KMS-11 (cell line): ENCODE measurements around the gene ASGR1.

Experiments used
- H2AFZ ChIP-seq: fragments of 200-600 bp; sonication (generic); 2 replicates; pipeline ENCODE4 v1.6.1; 2016; ENCODE audit warnings: antibody characterized with exemption, mixed run types, low read depth
- H3K27ac ChIP-seq: fragments of 200-600 bp; sonication (generic); 2 replicates; pipeline ENCODE4 v1.6.1; 2016; ENCODE audit warnings: mild to moderate bottlenecking, mixed run types
- H3K27me3 ChIP-seq: fragments of 200-600 bp; sonication (generic); 2 replicates; pipeline ENCODE4 v1.6.1; 2017; ENCODE audit warnings: mild to moderate bottlenecking, low read depth, mixed run types, moderate library complexity; ENCODE audit not compliant: insufficient read depth
- H3K36me3 ChIP-seq: fragments of 200-600 bp; sonication (generic); 2 replicates; pipeline ENCODE4 v1.6.1; 2017; ENCODE audit warnings: mild to moderate bottlenecking, mixed run types; ENCODE audit not compliant: insufficient read depth
- H3K4me1 ChIP-seq: fragments of 200-600 bp; sonication (generic); 2 replicates; pipeline ENCODE4 v1.6.1; 2016; ENCODE audit warnings: mild to moderate bottlenecking, low read depth, mixed run types; ENCODE audit not compliant: poor library complexity, severe bottlenecking
- H3K4me2 ChIP-seq: fragments of 200-600 bp; sonication (generic); 2 replicates; pipeline ENCODE4 v1.7.0; 2016; ENCODE audit warnings: mild to moderate bottlenecking, mixed run types
- H3K4me3 ChIP-seq: fragments of 200-600 bp; sonication (generic); IDR thresholded peaks from 2 replicates; pipeline ENCODE4 v1.6.1; 2017; ENCODE audit warnings: low read depth, low read length, mixed read lengths; ENCODE audit not compliant: insufficient read depth
- H3K79me2 ChIP-seq: fragments of 200-600 bp; sonication (generic); 2 replicates; pipeline ENCODE4 v1.6.1; 2016; ENCODE audit warnings: low read depth, mixed run types; ENCODE audit not compliant: insufficient read depth
- H3K9ac ChIP-seq: fragments of 200-600 bp; sonication (generic); 2 replicates; pipeline ENCODE4 v1.6.1; 2016; ENCODE audit warnings: mild to moderate bottlenecking, mixed run types
- H4K20me1 ChIP-seq: fragments of 200-600 bp; sonication (generic); 2 replicates; pipeline ENCODE4 v1.6.1; 2016; ENCODE audit warnings: mild to moderate bottlenecking, mixed run types; ENCODE audit not compliant: insufficient read depth
- CTCF ChIP-seq: fragments of 200-600 bp; sonication (generic); conservative IDR thresholded peaks from 2 replicates; pipeline ENCODE4 v1.6.1; 2017; ENCODE audit warnings: low read depth, mild to moderate bottlenecking, antibody characterized with exemption, low read length, moderate library complexity, mixed read lengths

The ASGR1 gene

DNA sequence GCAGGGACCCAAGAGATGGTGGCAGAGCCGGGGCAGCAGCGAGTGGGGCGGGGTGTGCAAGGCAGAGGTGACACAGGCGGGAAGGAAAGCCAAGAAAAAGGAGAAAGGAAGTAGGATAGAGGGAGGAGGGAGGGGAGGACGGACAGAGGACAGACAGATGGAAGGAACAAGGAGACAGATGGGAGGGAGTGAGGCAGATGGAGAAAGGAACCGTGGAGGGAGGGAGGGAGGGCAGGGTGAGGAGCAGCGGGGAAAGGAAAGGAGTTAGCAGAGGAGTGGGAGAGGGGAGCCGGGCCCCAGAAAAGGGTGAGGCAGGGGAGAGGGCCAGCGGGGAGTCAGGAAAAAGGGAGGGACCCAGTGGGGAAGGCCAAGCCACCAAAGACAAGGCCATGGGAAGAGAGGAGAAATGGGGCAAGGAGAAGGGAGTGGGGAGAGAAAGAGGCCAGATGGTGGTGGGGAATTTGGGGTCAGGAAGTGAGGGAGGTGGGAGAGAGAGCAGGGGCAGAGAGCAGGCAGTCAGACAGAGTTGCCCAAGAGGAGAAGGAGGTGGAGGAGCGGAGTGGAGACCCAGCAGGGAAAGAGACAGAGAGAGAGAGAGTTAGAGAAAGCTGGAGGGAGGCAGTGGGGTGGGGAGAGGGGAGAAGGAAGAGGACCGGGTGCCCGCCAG is 13.2 kb upstream of the ASGR1 start:
- Histone ChIP-seq H3K79me2 (no peaks in the 10 kb centered on the region), H3K4me3 (no peak overlapping the region), H3K27me3 (no peaks in the 10 kb centered on the region), H3K36me3 (no peaks in the 10 kb centered on the region), H4K20me1 (no peaks in the 10 kb centered on the region), H3K4me1 (no peaks in the 10 kb centered on the region), H3K9ac (no peak overlapping the region), H3K27ac (no peak overlapping the region), H3K4me2 (no peak overlapping the region), H2AFZ (no peak overlapping the region)
- no peak for TF ChIP-seq CTCF

GRCh38 chr17:7191571-7192270 is 12.6 kb upstream of the ASGR1 start:
- no peaks in the 10 kb centered on the region for H3K36me3 ChIP-seq
- no peak for TF ChIP-seq CTCF
- no peaks in the 10 kb centered on the region for H4K20me1 ChIP-seq
- H3K79me2 ChIP-seq = no peaks in the 10 kb centered on the region
- H3K4me3 ChIP-seq = no peak overlapping the region
- H3K4me2 ChIP-seq = no peak overlapping the region
- H2AFZ ChIP-seq = no peak overlapping the region
- no peak overlapping the region for H3K27ac ChIP-seq
- H3K4me1 ChIP-seq = no peaks in the 10 kb centered on the region
- no peaks in the 10 kb centered on the region for H3K27me3 ChIP-seq
- no peak overlapping the region for H3K9ac ChIP-seq

- Histone ChIP-seq H3K79me2 (no peaks in the 10 kb centered on the region), H3K4me2 (no peak overlapping the region), H3K27me3 (no peaks in the 10 kb centered on the region), H3K27ac (no peak overlapping the region), H3K36me3 (no peaks in the 10 kb centered on the region), H3K4me3 (no peak overlapping the region), H4K20me1 (no peaks in the 10 kb centered on the region), H3K4me1 (no peaks in the 10 kb centered on the region), H3K9ac (no peak overlapping the region), H2AFZ (no peak overlapping the region)
- TF ChIP-seq CTCF = no peak
These were observed 11.9 kb upstream of the ASGR1 start for GRCh38 chr17:7191069-7191468.

DNA sequence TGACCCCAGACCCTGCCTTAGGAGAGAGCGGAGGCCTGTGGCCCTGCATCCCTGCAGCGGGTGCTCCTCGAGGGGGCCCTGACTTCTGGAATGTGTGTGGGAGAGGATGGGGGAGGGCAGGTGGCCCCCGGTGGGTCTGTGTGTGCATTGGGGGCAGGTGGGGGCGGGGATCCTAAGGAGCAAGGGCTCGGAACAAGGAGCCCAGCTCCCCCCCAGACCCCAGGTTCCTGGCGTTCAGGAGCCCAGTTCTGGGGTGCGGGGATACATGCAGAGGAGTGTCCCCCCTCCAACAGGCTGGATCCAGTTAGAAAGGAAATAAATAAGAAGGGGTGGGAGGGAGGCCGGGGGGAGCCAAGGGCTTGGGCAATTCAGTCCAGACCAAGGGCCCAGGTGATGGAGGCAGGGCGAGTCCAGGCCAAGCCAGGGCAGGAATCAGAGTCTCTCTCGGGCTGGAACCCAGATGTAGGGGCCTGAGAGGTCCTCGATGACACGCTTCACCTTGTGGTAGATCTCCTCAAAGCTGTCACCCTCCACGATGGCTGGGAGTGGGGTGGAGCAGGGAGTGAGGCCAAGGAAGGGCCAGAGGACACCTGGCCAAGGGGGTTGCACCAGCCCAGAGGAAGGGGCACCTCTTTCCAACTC is 11.2 kb upstream of the ASGR1 start:
- H4K20me1 ChIP-seq = no peaks in the 10 kb centered on the region
- no peak overlapping the region for H3K9ac ChIP-seq
- no peak overlapping the region for H3K4me3 ChIP-seq
- no peaks in the 10 kb centered on the region for H3K79me2 ChIP-seq
- H3K27me3 ChIP-seq = no peaks in the 10 kb centered on the region
- no peak overlapping the region for H3K4me2 ChIP-seq
- no peaks in the 10 kb centered on the region for H3K36me3 ChIP-seq
- no peak overlapping the region for H2AFZ ChIP-seq
- H3K4me1 ChIP-seq = no peaks in the 10 kb centered on the region
- no peak overlapping the region for H3K27ac ChIP-seq
- TF ChIP-seq CTCF = no peak
